ENCODE results near the gene LRBA. TPM values are rescaled to one million over a fixed set of nuclear protein-coding genes. Genes with fewer than 3 reads are reported as not detected.
"Not testable (repeated sequence)": the region's sequence is repeated elsewhere in the genome, so short reads cannot be mapped to it uniquely, and the experiment has no call there.

Gene LRBA
- polyA plus RNA-seq, 3 donors, result 6.4 to 12.9 (median 10.3) TPM

- 11 to 44% (median 34%) methylated on average over 5 of the region's 5 CpGs for WGBS, 3 donors
- H3K27ac ChIP-seq (ENCODE audit: low read depth, low read length), result no peak overlapping the region
Measured at GRCh38 chr4:150402871-150403272, 612.2 kb downstream of the LRBA start.

DNA sequence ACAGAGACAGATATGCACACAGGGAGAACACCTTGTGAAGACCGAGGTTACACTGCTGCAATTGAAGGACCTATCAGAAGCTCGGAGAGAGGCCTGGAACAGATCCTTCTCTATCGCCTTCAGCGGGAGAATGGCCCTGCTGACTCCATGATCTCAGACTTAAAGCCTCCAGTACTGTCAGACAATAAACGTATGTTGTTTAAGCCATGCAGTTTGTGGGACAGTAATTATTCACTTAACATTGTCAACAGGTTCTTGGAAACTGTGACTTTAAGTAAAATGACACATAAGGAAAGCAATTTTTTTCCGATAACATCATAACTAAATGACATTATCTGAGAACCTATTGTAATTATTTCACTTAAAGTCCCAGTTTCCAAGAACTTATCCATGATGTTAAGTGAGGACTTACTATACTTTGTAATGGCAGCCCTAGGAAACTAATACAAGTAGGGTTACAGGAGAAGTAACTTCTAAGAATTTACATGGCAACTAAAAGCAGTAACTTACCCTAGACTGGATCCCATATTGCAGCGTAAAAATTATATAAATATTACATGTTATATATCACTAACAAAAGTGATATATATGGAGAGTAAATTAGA lies 613.9 kb downstream of the LRBA start:
- no peak overlapping the region for H3K27ac ChIP-seq (ENCODE audit: low read depth, low read length)
- WGBS, 3 donors, result 95 to 96% (median 96%) methylated on average over 7 of the region's 7 CpGs

- H3K27ac ChIP-seq (ENCODE audit: low read depth, low read length), result no peak overlapping the region
- 44 to 68% (median 46%) methylated on average over 2 of the region's 2 CpGs for WGBS, 3 donors
Measured at GRCh38 chr4:150395872-150396271, 619.2 kb downstream of the LRBA start.

GRCh38 chr4:150394046-150394445 lies 621.0 kb downstream of the LRBA start:
- H3K27ac ChIP-seq (ENCODE audit: low read depth, low read length), result no peak overlapping the region

GRCh38 chr4:150391052-150391451 lies 624.0 kb downstream of the LRBA start:
- WGBS, 3 donors, result 88 to 100% (median 91%) methylated on average over 2 of the region's 2 CpGs
- no peak overlapping the region for H3K27ac ChIP-seq (ENCODE audit: low read depth, low read length)

DNA sequence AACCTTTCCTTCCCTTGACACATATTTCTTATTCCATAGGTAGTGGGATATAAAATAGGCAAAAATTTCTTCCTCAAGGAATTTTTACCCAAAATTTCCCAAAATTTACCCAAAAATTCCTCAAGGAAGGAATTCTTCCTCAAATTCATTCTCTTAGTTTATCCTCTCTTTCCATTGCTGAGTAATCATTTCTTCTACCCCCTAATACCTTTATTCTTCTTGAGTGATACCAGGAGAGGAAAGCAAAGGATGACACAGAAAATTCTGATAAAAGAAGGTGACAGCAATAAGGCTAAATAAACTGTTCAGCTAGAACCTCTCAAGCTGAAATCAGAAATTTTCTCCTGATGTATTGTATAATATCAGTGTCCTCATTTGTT lies 624.6 kb downstream of the LRBA start:
- H3K27ac ChIP-seq (ENCODE audit: low read depth, low read length), result no peak overlapping the region

DNA sequence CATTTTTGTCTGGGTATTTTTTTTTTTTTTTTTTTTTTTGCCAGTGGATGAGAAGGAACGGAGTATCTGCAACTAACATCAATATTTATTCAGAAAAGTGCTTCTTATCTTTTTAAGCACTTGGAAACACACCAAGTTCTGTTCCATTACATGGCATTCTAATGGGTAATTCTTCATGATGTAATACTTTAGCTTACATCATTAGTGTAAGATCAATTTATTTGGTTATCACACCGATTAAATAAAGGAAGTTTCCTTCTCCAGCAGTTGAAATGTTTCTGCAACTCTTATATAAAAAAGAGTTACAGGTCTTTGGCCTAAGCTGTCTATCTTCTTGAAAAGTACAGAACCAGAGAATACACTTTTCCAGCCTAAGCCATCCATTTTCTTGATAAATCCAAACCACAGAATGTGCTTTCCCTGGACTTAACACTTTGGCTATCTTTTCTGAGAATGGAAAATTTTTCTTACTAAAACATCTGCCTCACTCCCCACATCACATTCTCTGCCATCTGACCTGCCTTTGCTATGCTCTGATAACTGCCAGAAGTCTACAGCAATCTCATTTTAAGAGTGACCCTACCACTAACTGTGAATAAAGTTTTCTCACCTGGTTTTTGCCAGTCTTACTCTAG lies 625.1 kb downstream of the LRBA start:
- WGBS, 3 donors, result 40 to 84% (median 66%) methylated on average over 2 of the region's 2 CpGs
- no peak overlapping the region for H3K27ac ChIP-seq (ENCODE audit: low read depth, low read length)

GRCh38 chr4:150387981-150388380 lies 627.1 kb downstream of the LRBA start:
- WGBS, 3 donors, result 86 to 93% (median 93%) methylated on average over 4 of the region's 4 CpGs
- H3K27ac ChIP-seq (ENCODE audit: low read depth, low read length), result no peak overlapping the region

DNA sequence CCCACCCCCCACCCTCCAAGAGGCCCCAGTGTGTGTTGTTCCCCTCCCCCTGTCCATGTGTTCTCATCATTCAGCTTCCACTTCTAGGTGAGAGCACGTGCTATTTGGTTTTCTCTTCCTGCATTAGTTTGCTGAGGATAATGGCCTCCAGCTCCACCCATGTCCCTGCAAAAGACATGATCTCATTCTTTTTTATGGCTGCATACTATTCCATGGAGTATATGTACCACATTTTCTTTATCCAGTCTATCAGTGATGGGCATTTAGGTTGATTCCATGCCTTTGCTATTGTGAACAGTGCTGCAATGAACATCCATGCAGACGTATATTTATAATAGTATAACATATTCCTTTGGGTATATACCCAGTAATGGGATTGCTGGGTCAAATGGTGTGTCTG lies 628.7 kb downstream of the LRBA start:
- 93 to 100% (median 93%) methylated on average over 2 of the region's 2 CpGs for WGBS, 3 donors

DNA sequence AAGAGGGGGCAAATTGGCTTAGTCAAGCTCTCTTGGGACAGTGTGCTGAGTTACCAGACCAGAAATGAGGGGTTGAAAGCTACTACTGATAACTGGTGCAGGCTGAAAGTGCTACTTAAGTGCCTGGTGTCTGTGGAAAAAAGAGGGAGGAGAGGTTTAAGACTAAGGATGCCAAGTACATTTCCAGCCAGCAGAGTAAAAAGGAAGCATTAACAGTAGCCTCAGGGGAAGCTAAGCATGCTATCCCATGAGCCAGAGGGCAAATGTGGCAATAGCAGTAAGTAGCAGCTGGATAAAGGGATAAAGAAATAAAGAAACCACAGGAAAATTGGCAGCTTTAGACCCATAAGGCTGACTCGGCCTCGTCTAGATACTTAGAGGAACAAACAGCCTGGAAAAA lies 629.5 kb downstream of the LRBA start:
- no peak overlapping the region for H3K27ac ChIP-seq (ENCODE audit: low read depth, low read length)
- WGBS, 3 donors, result 28 to 89% (median 33%) methylated on average over 2 of the region's 2 CpGs

More for the DNA sequence above, 628.7 kb downstream of the LRBA start:
- H3K27ac ChIP-seq (ENCODE audit: low read depth, low read length), result not testable (repeated sequence)

- WGBS, 3 donors, result 94 to 97% (median 97%) methylated on average over 4 of the region's 4 CpGs
- no peak overlapping the region for H3K27ac ChIP-seq (ENCODE audit: low read depth, low read length)
Measured at GRCh38 chr4:150384249-150384648, 630.8 kb downstream of the LRBA start.

DNA sequence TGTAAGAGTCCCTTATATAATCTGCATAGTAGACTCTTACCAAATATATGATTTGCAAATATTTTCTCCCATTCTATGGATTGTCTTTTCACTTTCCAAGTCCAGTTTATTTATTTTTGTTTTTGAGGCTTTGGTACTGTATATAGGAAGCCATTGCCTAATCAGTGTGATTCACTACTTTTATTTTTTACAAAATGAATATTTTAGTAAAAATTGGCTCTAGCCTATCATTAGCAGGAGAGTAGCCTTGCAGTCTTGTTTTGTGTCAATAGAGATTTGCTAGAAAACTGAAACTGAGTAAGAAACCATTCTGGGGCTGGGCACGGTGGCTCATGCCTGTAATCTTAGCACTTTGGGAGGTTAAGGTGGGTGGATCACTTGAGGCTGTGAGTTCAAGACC lies 633.1 kb downstream of the LRBA start:
- no peak overlapping the region for H3K27ac ChIP-seq (ENCODE audit: low read depth, low read length)
- 83 to 100% (median 84%) methylated on average over 1 of the region's 1 CpG for WGBS, 3 donors

- WGBS, 3 donors, result 63 to 91% (median 65%) methylated on average over 3 of the region's 3 CpGs
- H3K27ac ChIP-seq (ENCODE audit: low read depth, low read length), result no peak overlapping the region
Measured at GRCh38 chr4:150381609-150382008, 633.5 kb downstream of the LRBA start.

DNA sequence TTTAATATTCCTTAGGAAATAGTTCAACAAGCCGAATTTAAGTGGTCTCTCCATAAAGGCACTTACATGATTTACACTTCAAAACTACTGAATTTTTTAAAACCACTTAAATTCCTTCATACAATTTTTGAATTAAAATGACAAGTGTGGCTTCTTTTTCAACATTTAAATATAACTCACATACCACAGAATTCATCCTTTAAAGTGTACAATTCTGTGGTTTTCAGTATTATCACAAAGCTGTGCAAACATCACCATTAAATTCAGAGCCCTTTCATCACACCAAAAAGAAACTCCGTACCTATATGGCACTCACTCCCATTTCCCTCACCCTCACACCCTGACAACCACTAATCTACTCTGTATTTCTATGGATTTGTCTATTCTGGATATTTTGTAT lies 634.0 kb downstream of the LRBA start:
- 93 to 97% (median 96%) methylated on average over 2 of the region's 2 CpGs for WGBS, 3 donors

GRCh38 chr4:150379454-150379853 lies 635.6 kb downstream of the LRBA start:
- WGBS, 3 donors, result 80 to 93% (median 87%) methylated on average over 1 of the region's 1 CpG

More for the DNA sequence above, 634.0 kb downstream of the LRBA start:
- H3K27ac ChIP-seq (ENCODE audit: low read depth, low read length), result no peak overlapping the region

DNA sequence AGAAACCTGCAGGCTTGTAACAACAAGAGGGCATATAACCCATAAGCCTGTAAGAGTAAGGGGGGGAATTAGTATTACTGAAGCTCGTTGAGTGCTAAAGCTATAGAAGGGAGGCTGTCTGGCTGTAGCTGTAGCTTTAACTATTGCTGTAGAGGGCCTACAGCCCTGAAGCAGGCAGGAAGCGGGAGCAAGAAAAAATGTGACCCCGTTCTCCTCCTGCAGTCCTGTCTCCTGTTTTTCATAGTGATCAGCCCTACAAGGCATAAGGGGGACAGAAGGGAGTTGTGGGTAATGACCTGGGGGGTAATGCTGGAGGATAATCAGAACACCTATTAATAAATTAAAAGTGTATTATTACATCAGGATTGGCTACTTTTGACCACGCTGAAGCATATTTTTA lies 640.1 kb downstream of the LRBA start:
- H3K27ac ChIP-seq (ENCODE audit: low read depth, low read length), result no peak overlapping the region
- 83 to 91% (median 90%) methylated on average over 4 of the region's 4 CpGs for WGBS, 3 donors

More at GRCh38 chr4:150379454-150379853, 635.6 kb downstream of the LRBA start:
- no peak overlapping the region for H3K27ac ChIP-seq (ENCODE audit: low read depth, low read length)

GRCh38 chr4:150371869-150372268 lies 643.2 kb downstream of the LRBA start:
- 95 to 98% (median 96%) methylated on average over 1 of the region's 1 CpG for WGBS, 3 donors
- no peak overlapping the region for H3K27ac ChIP-seq (ENCODE audit: low read depth, low read length)

DNA sequence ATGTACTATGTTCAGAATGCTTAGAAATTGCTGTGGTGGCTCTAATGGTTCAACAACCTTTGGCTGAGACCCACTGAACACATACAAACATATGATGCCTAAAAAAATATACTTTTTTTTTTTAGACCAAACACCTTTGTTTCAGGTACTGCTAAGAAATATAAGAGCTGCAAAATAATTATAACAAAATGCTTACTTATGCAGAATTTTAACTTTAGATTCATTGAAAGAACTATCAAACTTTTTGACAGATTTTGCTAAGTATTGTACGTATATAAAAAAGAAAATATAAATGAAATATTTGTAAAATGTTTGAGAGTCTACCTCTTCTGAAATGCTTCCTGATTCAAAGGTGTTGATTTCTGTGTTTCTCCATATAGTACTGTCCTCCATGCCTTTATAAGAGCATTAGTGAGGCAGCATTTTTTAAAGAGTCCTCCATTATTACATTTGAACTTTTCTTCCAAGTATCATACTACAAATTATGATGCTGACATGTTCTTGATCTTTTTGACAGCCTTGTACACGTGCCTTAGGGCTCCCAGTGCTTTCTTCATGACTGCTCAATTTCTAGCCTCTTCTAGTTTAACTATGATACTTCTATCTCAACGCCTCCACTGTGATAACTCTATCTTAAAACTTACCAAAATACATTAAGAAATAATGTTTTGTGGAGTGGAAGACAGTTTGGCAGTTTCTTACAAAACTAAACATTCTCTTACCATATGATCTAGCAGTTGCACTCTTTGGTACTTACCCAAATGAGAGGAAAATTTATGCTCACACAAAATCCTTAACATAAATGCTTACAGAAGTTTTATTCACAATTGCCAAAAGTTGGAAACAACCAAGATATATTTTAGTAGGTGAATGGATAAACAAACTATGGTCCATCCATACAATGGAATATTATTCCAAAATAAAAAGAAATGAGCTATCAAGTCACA lies 645.4 kb downstream of the LRBA start:
- WGBS, 3 donors, result 79 to 88% (median 83%) methylated on average over 3 of the region's 3 CpGs
- H3K27ac ChIP-seq (ENCODE audit: low read depth, low read length), result no peak overlapping the region

- H3K27ac ChIP-seq (ENCODE audit: low read depth, low read length), result no peak overlapping the region
Measured at GRCh38 chr4:150368667-150369066, 646.4 kb downstream of the LRBA start.
